NCI-H1048 (cell line): ENCODE measurements around the gene AADACL2.
"Not testable (repeated sequence)": the region's sequence is repeated elsewhere in the genome, so short reads cannot be mapped to it uniquely, and the experiment has no call there.

ENCODE experiments used
- DNase-seq: peaks from one replicate; lab custom pipeline; 2025; lab: John Stamatoyannopoulos, UW

The AADACL2 gene

GRCh38 chr3:151733613-151734012, at the start of gene AADACL2:
Gene AADACL2 (plus strand): TSS chr3:151733927. CDS start chr3:151734036, 109 bp downstream.
- DNase-seq: no peak

- DNase-seq: no peak
These were observed 49.6 kb upstream of the AADACL2 start for GRCh38 chr3:151684094-151684493.

GRCh38 chr3:151686257-151686656, 47.5 kb upstream of the AADACL2 start:
- DNase-seq: no peak

GRCh38 chr3:151687076-151687475, 46.7 kb upstream of the AADACL2 start:
- DNase-seq: no peak

- no peak for DNase-seq
These were observed 45.2 kb upstream of the AADACL2 start for GRCh38 chr3:151688571-151688970.

- no peak for DNase-seq
These were observed 43.1 kb upstream of the AADACL2 start for GRCh38 chr3:151690645-151691044.

GRCh38 chr3:151697496-151697895, 36.2 kb upstream of the AADACL2 start:
- no peak for DNase-seq

GRCh38 chr3:151707216-151707615, 26.5 kb upstream of the AADACL2 start:
- DNase-seq: no peak

GRCh38 chr3:151708868-151709267, 24.9 kb upstream of the AADACL2 start:
- DNase-seq: no peak

- DNase-seq: no peak
These were observed 23.9 kb upstream of the AADACL2 start for GRCh38 chr3:151709847-151710246.

- no peak for DNase-seq
These were observed 12.4 kb upstream of the AADACL2 start for GRCh38 chr3:151721294-151721693.

GRCh38 chr3:151722856-151723255, 10.9 kb upstream of the AADACL2 start:
- no peak for DNase-seq

- no peak for DNase-seq
These were observed 8.9 kb upstream of the AADACL2 start for GRCh38 chr3:151724576-151725562.

- DNase-seq: no peak
These were observed 7.7 kb upstream of the AADACL2 start for GRCh38 chr3:151726016-151726415.

- no peak for DNase-seq
These were observed 866 bp upstream of the AADACL2 start for GRCh38 chr3:151732861-151733260.

- DNase-seq: no peak
These were observed 6.9 kb downstream of the AADACL2 start for GRCh38 chr3:151740581-151740980.

GRCh38 chr3:151743855-151744254, 10.1 kb downstream of the AADACL2 start:
- no peak for DNase-seq

GRCh38 chr3:151750181-151750580, 16.5 kb downstream of the AADACL2 start:
- DNase-seq: no peak

- DNase-seq: no peak
These were observed 17.0 kb downstream of the AADACL2 start for GRCh38 chr3:151750678-151751077.

GRCh38 chr3:151751161-151751560, 17.4 kb downstream of the AADACL2 start:
- no peak for DNase-seq

- no peak for DNase-seq
These were observed 20.1 kb downstream of the AADACL2 start for GRCh38 chr3:151753846-151754245.

- no peak for DNase-seq
These were observed 27.9 kb downstream of the AADACL2 start for GRCh38 chr3:151761581-151761980.

GRCh38 chr3:151764699-151765098, 31.0 kb downstream of the AADACL2 start:
- DNase-seq: not testable (repeated sequence)

GRCh38 chr3:151765685-151766084, 32.0 kb downstream of the AADACL2 start:
- DNase-seq: no peak
